ENCODE data around the gene RBFOX2.

The RBFOX2 gene

GRCh38 chr22:35973388-35973787 is 55.2 kb downstream of the RBFOX2 start:
- DNase-seq (ENCODE audit: low spot score), result no peak

- DNase-seq (ENCODE audit: low spot score), result no peak
These were observed 56.1 kb downstream of the RBFOX2 start for GRCh38 chr22:35972559-35972958.

GRCh38 chr22:35971456-35972119 is 57.0 kb downstream of the RBFOX2 start:
- DNase-seq (ENCODE audit: low spot score), result no peak

GRCh38 chr22:35970616-35971455 is 57.8 kb downstream of the RBFOX2 start:
- DNase-seq (ENCODE audit: low spot score), result no peak

GRCh38 chr22:35967046-35967397 is 61.6 kb downstream of the RBFOX2 start:
- no peak for DNase-seq (ENCODE audit: low spot score)

GRCh38 chr22:35966314-35967045 is 62.1 kb downstream of the RBFOX2 start:
- DNase-seq (ENCODE audit: low spot score), result no peak

- DNase-seq (ENCODE audit: low spot score), result no peak
These were observed 65.3 kb downstream of the RBFOX2 start for GRCh38 chr22:35963237-35963810.

GRCh38 chr22:35961480-35962295 is 66.9 kb downstream of the RBFOX2 start:
- no peak for DNase-seq (ENCODE audit: low spot score)

GRCh38 chr22:35960854-35961253 is 67.8 kb downstream of the RBFOX2 start:
- no peak for DNase-seq (ENCODE audit: low spot score)

- no peak for DNase-seq (ENCODE audit: low spot score)
These were observed 69.4 kb downstream of the RBFOX2 start for GRCh38 chr22:35959121-35959800.

GRCh38 chr22:35958334-35958733 is 70.3 kb downstream of the RBFOX2 start:
- no peak for DNase-seq (ENCODE audit: low spot score)

- DNase-seq (ENCODE audit: low spot score), result no peak
These were observed 71.0 kb downstream of the RBFOX2 start for GRCh38 chr22:35957589-35957988.

- no peak for DNase-seq (ENCODE audit: low spot score)
These were observed 71.8 kb downstream of the RBFOX2 start for GRCh38 chr22:35956850-35957249.

GRCh38 chr22:35955546-35955945 is 73.1 kb downstream of the RBFOX2 start:
- DNase-seq (ENCODE audit: low spot score), result no peak

GRCh38 chr22:35952576-35952975 is 76.0 kb downstream of the RBFOX2 start:
- no peak for DNase-seq (ENCODE audit: low spot score)

- DNase-seq (ENCODE audit: low spot score), result no peak
These were observed 78.4 kb downstream of the RBFOX2 start for GRCh38 chr22:35950262-35950661.

- no peak for DNase-seq (ENCODE audit: low spot score)
These were observed 79.4 kb downstream of the RBFOX2 start for GRCh38 chr22:35949243-35949642.

- no peak for DNase-seq (ENCODE audit: low spot score)
These were observed 80.7 kb downstream of the RBFOX2 start for GRCh38 chr22:35947794-35948425.

- DNase-seq (ENCODE audit: low spot score), result no peak
These were observed 84.2 kb downstream of the RBFOX2 start for GRCh38 chr22:35944458-35944857.

- DNase-seq (ENCODE audit: low spot score), result no peak
These were observed 88.5 kb downstream of the RBFOX2 start for GRCh38 chr22:35940166-35940565.

GRCh38 chr22:35938226-35938625 is 90.4 kb downstream of the RBFOX2 start:
- no peak for DNase-seq (ENCODE audit: low spot score)
